H9 (cell line): ENCODE measurements around the gene EDNRA. TPM values are rescaled to one million over a fixed set of nuclear protein-coding genes. Genes with fewer than 3 reads are reported as not detected.
A peak's percentile ranks its signal among the peaks of the same experiment; 100 is the strongest.

Experiments used
- DNase-seq: peaks from one replicate; pipeline ENCODE4 v3.0.0-alpha.2; 2017
- H2AFZ ChIP-seq: one replicate; pipeline ENCODE4 v1.6.1; 2013; ENCODE audit warnings: mild to moderate bottlenecking, low read length, control low read depth, moderate library complexity
- H2AK5ac ChIP-seq: 2 replicates; pipeline ENCODE4 v1.6.1; 2013; ENCODE audit warnings: low read length, control low read depth, mixed read lengths; ENCODE audit not compliant: insufficient read length
- H2BK120ac ChIP-seq: one replicate; pipeline ENCODE4 v1.6.1; 2013; ENCODE audit warnings: low read depth, mild to moderate bottlenecking, low read length, control low read depth, inconsistent platforms; ENCODE audit not compliant: poor library complexity, severe bottlenecking
- H2BK12ac ChIP-seq: 2 replicates; pipeline ENCODE4 v1.6.1; 2013; ENCODE audit warnings: low read length, control low read depth, mixed read lengths, low read depth; ENCODE audit not compliant: insufficient read length
- H2BK15ac ChIP-seq: 2 replicates; pipeline ENCODE4 v1.6.1; 2013; ENCODE audit warnings: low read depth, low read length, control low read depth
- H2BK20ac ChIP-seq: one replicate; pipeline ENCODE4 v1.6.1; 2013; ENCODE audit warnings: low read depth, mild to moderate bottlenecking, low read length, control low read depth, inconsistent platforms; ENCODE audit not compliant: poor library complexity, severe bottlenecking
- H2BK5ac ChIP-seq: 2 replicates; pipeline ENCODE4 v1.6.1; 2013; ENCODE audit warnings: low read length, control low read depth, mixed read lengths; ENCODE audit not compliant: insufficient read length
- H3K14ac ChIP-seq: 2 replicates; pipeline ENCODE4 v1.6.1; 2013; ENCODE audit warnings: low read length, control low read depth; ENCODE audit not compliant: insufficient read depth
- H3K18ac ChIP-seq: 2 replicates; pipeline ENCODE4 v1.6.1; 2013; ENCODE audit warnings: low read depth, mild to moderate bottlenecking, mixed read lengths, low read length, control low read depth; ENCODE audit not compliant: insufficient read length
- H3K23ac ChIP-seq: 2 replicates; pipeline ENCODE4 v1.6.1; 2013; ENCODE audit warnings: low read length, control low read depth, mixed read lengths, low read depth; ENCODE audit not compliant: insufficient read length
- H3K23me2 ChIP-seq: 2 replicates; pipeline ENCODE4 v1.6.1; 2013; ENCODE audit warnings: low read depth, mild to moderate bottlenecking, mixed read lengths, low read length, control low read depth; ENCODE audit not compliant: insufficient read length, poor library complexity, severe bottlenecking
- H3K27ac ChIP-seq: 2 replicates; pipeline ENCODE4 v1.5.1; 2013; ENCODE audit warnings: low read length, control low read depth, mixed read lengths, low read depth; ENCODE audit not compliant: insufficient read length
- H3K27me3 ChIP-seq: 2 replicates; pipeline ENCODE4 v1.6.1; 2013; ENCODE audit warnings: low read length, control low read depth, inconsistent platforms; ENCODE audit not compliant: insufficient read depth
- H3K4ac ChIP-seq: 2 replicates; pipeline ENCODE4 v1.6.1; 2013; ENCODE audit warnings: low read depth, mild to moderate bottlenecking, control low read depth, inconsistent platforms, low read length, moderate library complexity
- H3K4me1 ChIP-seq: 2 replicates; pipeline ENCODE4 v1.6.1; 2013; ENCODE audit warnings: low read length, control low read depth, inconsistent platforms; ENCODE audit not compliant: insufficient read depth
- H3K4me2 ChIP-seq: 2 replicates; pipeline ENCODE4 v1.6.1; 2013; ENCODE audit warnings: low read length, control low read depth, mixed read lengths; ENCODE audit not compliant: insufficient read length, insufficient read depth
- H3K56ac ChIP-seq: 2 replicates; pipeline ENCODE4 v1.6.1; 2013; ENCODE audit warnings: low read depth, mild to moderate bottlenecking, mixed read lengths, low read length, control low read depth; ENCODE audit not compliant: insufficient read length
- H3K79me1 ChIP-seq: 2 replicates; pipeline ENCODE4 v1.6.1; 2013; ENCODE audit warnings: low read depth, mild to moderate bottlenecking, moderate library complexity, low read length, control low read depth, inconsistent platforms; ENCODE audit not compliant: insufficient read depth, poor library complexity, severe bottlenecking
- H3K79me2 ChIP-seq: 2 replicates; pipeline ENCODE4 v1.6.1; 2013; ENCODE audit warnings: low read length, control low read depth, inconsistent platforms; ENCODE audit not compliant: insufficient read depth
- H3K9ac ChIP-seq: 2 replicates; pipeline ENCODE4 v1.6.1; 2013; ENCODE audit warnings: low read length, control low read depth, mixed read lengths; ENCODE audit not compliant: insufficient read length; ENCODE audit errors: extremely low read depth
- H3K9me3 ChIP-seq: one replicate; pipeline ENCODE4 v1.6.1; 2013; ENCODE audit warnings: low read depth, low read length, inconsistent platforms; ENCODE audit not compliant: control insufficient read depth
- H3T11ph ChIP-seq: one replicate; pipeline ENCODE4 v1.6.1; 2013; ENCODE audit warnings: mild to moderate bottlenecking, low read length, control low read depth, inconsistent platforms
- H4K20me1 ChIP-seq: one replicate; pipeline ENCODE4 v1.6.1; 2013; ENCODE audit not compliant: control insufficient read depth, insufficient read length, insufficient read depth
- H4K5ac ChIP-seq: 2 replicates; pipeline ENCODE4 v1.6.1; 2013; ENCODE audit warnings: low read depth, mild to moderate bottlenecking, mixed read lengths, low read length, control low read depth; ENCODE audit not compliant: insufficient read length
- H4K8ac ChIP-seq: replicated peaks from 2 replicates; pipeline ENCODE4 v1.6.1; 2013; ENCODE audit warnings: low read length, control low read depth, mixed read lengths, low read depth; ENCODE audit not compliant: insufficient read length
- H4K91ac ChIP-seq: 2 replicates; pipeline ENCODE4 v1.6.1; 2013; ENCODE audit warnings: low read depth, mild to moderate bottlenecking, moderate library complexity, mixed read lengths, low read length, control low read depth; ENCODE audit not compliant: insufficient read length
- H3K27ac Mint-ChIP-seq, 3 experiments: 2 replicates in 2 of 3; 3 replicates in 1 of 3; pipeline ENCODE4 v1.8.0; 2020 to 2021; ENCODE audit warnings: mixed read lengths in 3 of 3, mild to moderate bottlenecking in 1 of 3, moderate library complexity in 1 of 3
- H3K27me3 Mint-ChIP-seq: 2 replicates; pipeline ENCODE4 v1.8.0; 2021; ENCODE audit warnings: low read depth, mild to moderate bottlenecking, moderate library complexity, mixed read lengths
- H3K36me3 Mint-ChIP-seq, 3 experiments: 2 replicates in 2 of 3; 3 replicates in 1 of 3; pipeline ENCODE4 v1.8.0; 2020 to 2021; ENCODE audit warnings: low read depth in 3 of 3, mixed read lengths in 3 of 3; ENCODE audit not compliant: insufficient read depth in 1 of 3
- H3K4me1 Mint-ChIP-seq, 2 experiments: 2 replicates each; pipeline ENCODE4 v1.8.0; 2020; ENCODE audit warnings: mixed read lengths in 2 of 2
- H3K4me3 Mint-ChIP-seq, 2 experiments: 2 replicates in 1 of 2; 3 replicates in 1 of 2; pipeline ENCODE4 v1.8.0; 2020 to 2021; ENCODE audit warnings: mild to moderate bottlenecking in 2 of 2, mixed read lengths in 2 of 2, moderate library complexity in 1 of 2
- H3K9me3 Mint-ChIP-seq, 2 experiments: 2 replicates in 1 of 2; 3 replicates in 1 of 2; pipeline ENCODE4 v1.8.0; 2020; ENCODE audit warnings: mild to moderate bottlenecking in 2 of 2, mixed read lengths in 2 of 2, moderate library complexity in 1 of 2
- CTCF ChIP-seq: fragments of 200-600 bp; sonication (generic); conservative IDR thresholded peaks from 3 replicates; pipeline ENCODE4 v1.8.0; 2021; ENCODE audit warnings: antibody characterized with exemption, mild to moderate bottlenecking
- WGBS: extraction: QIAGEN DNeasy Blood & Tissue Kit; methylation state at CpG from one replicate; pipeline ENCODE4 v1.1.7; 2013; ENCODE audit warnings: missing lambda C conversion rate, low lambda C conversion rate, mixed read lengths; ENCODE audit not compliant: insufficient read length; ENCODE audit errors: extremely low coverage; 5-methylcytosine and 5-hydroxymethylcytosine counted together
- total RNA-seq: library from RNA; stranded (reverse); gene quantifications from 2 replicates; pipeline ENCODE4 v1.2.1, GENCODE V29; 2021

EDNRA gene
- total RNA-seq, 1 experiment from 2014 or later = 1.6 TPM

- no peak overlapping the region for H2BK120ac ChIP-seq
- DNase-seq = no peak
- H3K36me3 Mint-ChIP-seq = no peaks in the 10 kb centered on the region
- H3K27me3 ChIP-seq = no peaks in the 10 kb centered on the region
- H4K8ac ChIP-seq = no peak overlapping the region
- no peak overlapping the region for H2BK15ac ChIP-seq
- peak overlapping the region; percentile 50 for H2BK12ac ChIP-seq
- H2BK5ac ChIP-seq = no peak overlapping the region
- H2AK5ac ChIP-seq = no peak overlapping the region
- H3K4me2 ChIP-seq = no peak overlapping the region
- peak overlapping the region; percentile 16 for H3K18ac ChIP-seq
- no peak overlapping the region for H3K14ac ChIP-seq
- H4K5ac ChIP-seq = no peak overlapping the region
- H2AFZ ChIP-seq = peak overlapping the region; percentile 48
- no peak overlapping the region for H2BK20ac ChIP-seq
- H3K9me3 ChIP-seq = no peaks in the 10 kb centered on the region
- H3K56ac ChIP-seq = no peak overlapping the region
- no peak overlapping the region for H3K9ac ChIP-seq
- H3K27ac Mint-ChIP-seq = peak overlapping the region in 1 of 3 experiments; percentile 1; a peak in 2 of 7 replicates
- H3K4me3 Mint-ChIP-seq = no peak overlapping the region; a peak in 1 of 5 replicates
- no peaks in the 10 kb centered on the region for H3K23me2 ChIP-seq
- H3K27ac ChIP-seq = no peak overlapping the region
- no peak for TF ChIP-seq CTCF
- H3K79me1 ChIP-seq = no peaks in the 10 kb centered on the region
- H3K27me3 Mint-ChIP-seq = no peaks in the 10 kb centered on the region
- H3K79me2 ChIP-seq = no peaks in the 10 kb centered on the region
- no peaks in the 10 kb centered on the region for H3K4me1 Mint-ChIP-seq
- H3K4ac ChIP-seq = no peak overlapping the region
- H3K9me3 Mint-ChIP-seq = peaks cover 0 to 5% of the 10 kb centered on the region in 2 experiments; a peak in 3 of 5 replicates
- WGBS = no CpG with 5 or more reads among the region's 2 CpGs
- H3K4me1 ChIP-seq = no peaks in the 10 kb centered on the region
- no peak overlapping the region for H3K23ac ChIP-seq
- no peaks in the 10 kb centered on the region for H4K20me1 ChIP-seq
- no peak overlapping the region for H3T11ph ChIP-seq
- no peak overlapping the region for H4K91ac ChIP-seq
Observed at GRCh38 chr4:147453561-147454141, 27.2 kb upstream of the EDNRA start.
